Osteocyte (in vitro differentiated cells): ENCODE measurements around the gene TMEM244. TPM values are rescaled to one million over a fixed set of nuclear protein-coding genes. Genes with fewer than 3 reads are reported as not detected.
"Not testable (repeated sequence)": the region's sequence is repeated elsewhere in the genome, so short reads cannot be mapped to it uniquely, and the experiment has no call there.

Source experiments
- DNase-seq: peaks from one replicate; pipeline ENCODE4 v3.0.0; 2021; ENCODE audit warnings: mixed read lengths; ENCODE audit not compliant: unreplicated experiment; ENCODE audit errors: extremely low spot score
- H3K27ac Mint-ChIP-seq: one replicate; pipeline ENCODE4 v1.8.0; 2021; ENCODE audit warnings: mild to moderate bottlenecking, mixed read lengths; ENCODE audit not compliant: unreplicated experiment
- H3K27me3 Mint-ChIP-seq: one replicate; pipeline ENCODE4 v1.8.0; 2021; ENCODE audit warnings: mixed read lengths; ENCODE audit not compliant: unreplicated experiment
- H3K36me3 Mint-ChIP-seq: one replicate; pipeline ENCODE4 v1.8.0; 2021; ENCODE audit warnings: mixed read lengths; ENCODE audit not compliant: unreplicated experiment
- H3K4me1 Mint-ChIP-seq: one replicate; pipeline ENCODE4 v1.8.0; 2021; ENCODE audit warnings: mixed read lengths; ENCODE audit not compliant: unreplicated experiment
- H3K4me3 Mint-ChIP-seq: one replicate; pipeline ENCODE4 v1.8.0; 2021; ENCODE audit warnings: mild to moderate bottlenecking, moderate library complexity, mixed read lengths; ENCODE audit not compliant: unreplicated experiment
- H3K9me3 Mint-ChIP-seq: one replicate; pipeline ENCODE4 v1.8.0; 2021; ENCODE audit warnings: mixed read lengths; ENCODE audit not compliant: unreplicated experiment
- total RNA-seq: library from RNA; stranded (reverse); gene quantifications from 2 replicates; pipeline ENCODE4 v1.2.1, GENCODE V29; 2021
- TF ChIP-seq, protein P1 (sequence below): fragments of 200-600 bp; sonication (generic); IDR thresholded peaks from 2 replicates; pipeline ENCODE4 v1.5.0; 2021; ENCODE audit warnings: antibody characterized with exemption, mild to moderate bottlenecking, moderate library complexity

TMEM244 gene
- total RNA-seq, 1 donor from 2014 or later: not detected

DNA sequence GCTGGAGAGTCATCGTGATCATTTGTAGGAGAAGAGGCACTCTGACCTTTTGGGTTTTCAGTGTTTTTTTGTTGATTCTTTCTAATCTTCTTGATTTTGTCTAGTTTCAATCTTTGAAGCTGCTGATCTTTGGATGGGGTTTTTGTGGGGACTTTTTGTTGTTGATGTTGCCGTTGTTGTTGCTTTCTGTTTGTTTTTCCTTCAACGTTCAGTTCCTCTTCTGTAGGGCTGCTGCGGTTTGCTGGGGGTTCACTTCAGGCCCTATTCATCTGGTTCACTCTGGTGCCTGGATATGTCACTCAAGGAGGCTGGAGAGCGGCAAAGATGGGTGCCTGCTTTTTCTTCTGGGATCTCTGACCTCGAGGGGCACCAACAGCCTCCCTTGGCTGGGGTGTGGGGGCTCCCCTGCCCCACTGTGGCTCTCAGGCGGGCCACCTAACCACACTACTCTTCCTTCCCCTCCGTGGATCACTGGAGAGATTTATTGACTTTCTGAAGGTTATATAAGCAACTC lies 21.5 kb upstream of the TMEM244 start:
- no peak for DNase-seq
- H3K4me1 Mint-ChIP-seq: no peaks in the 10 kb centered on the region
- H3K27me3 Mint-ChIP-seq: peaks cover 2% of the 10 kb centered on the region
- no peak overlapping the region for H3K4me3 Mint-ChIP-seq
- H3K36me3 Mint-ChIP-seq: no peaks in the 10 kb centered on the region
- H3K9me3 Mint-ChIP-seq: peaks cover 9% of the 10 kb centered on the region
- TF ChIP-seq, protein P1, sequence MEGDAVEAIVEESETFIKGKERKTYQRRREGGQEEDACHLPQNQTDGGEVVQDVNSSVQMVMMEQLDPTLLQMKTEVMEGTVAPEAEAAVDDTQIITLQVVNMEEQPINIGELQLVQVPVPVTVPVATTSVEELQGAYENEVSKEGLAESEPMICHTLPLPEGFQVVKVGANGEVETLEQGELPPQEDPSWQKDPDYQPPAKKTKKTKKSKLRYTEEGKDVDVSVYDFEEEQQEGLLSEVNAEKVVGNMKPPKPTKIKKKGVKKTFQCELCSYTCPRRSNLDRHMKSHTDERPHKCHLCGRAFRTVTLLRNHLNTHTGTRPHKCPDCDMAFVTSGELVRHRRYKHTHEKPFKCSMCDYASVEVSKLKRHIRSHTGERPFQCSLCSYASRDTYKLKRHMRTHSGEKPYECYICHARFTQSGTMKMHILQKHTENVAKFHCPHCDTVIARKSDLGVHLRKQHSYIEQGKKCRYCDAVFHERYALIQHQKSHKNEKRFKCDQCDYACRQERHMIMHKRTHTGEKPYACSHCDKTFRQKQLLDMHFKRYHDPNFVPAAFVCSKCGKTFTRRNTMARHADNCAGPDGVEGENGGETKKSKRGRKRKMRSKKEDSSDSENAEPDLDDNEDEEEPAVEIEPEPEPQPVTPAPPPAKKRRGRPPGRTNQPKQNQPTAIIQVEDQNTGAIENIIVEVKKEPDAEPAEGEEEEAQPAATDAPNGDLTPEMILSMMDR: no peak
- H3K27ac Mint-ChIP-seq: no peak overlapping the region

DNA sequence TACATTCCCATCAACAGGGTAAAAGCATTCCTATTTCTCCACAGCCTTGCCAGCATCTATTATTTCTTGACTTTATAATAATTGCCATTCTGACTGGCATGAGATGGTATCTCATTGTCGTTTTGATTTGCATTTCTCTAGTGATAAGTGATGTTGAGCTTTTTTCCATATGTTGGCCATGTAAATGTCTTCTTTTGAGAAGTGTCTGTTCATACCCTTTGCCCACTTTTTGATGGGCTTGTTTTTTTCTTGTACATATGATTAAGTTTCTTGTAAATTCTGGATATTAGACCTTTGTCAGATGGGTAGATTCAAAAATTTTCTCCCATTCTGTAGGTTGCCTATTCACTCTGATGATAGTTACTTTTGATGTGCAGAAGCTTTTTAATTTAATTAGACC lies 16.8 kb upstream of the TMEM244 start:
- H3K27ac Mint-ChIP-seq, H3K36me3 Mint-ChIP-seq, DNase-seq, H3K27me3 Mint-ChIP-seq, H3K9me3 Mint-ChIP-seq, H3K4me3 Mint-ChIP-seq, H3K4me1 Mint-ChIP-seq: not testable (repeated sequence)

GRCh38 chr6:129875610-129876520 lies 14.8 kb upstream of the TMEM244 start:
- Mint-ChIP-seq H3K27ac (no peak overlapping the region), H3K4me1 (no peaks in the 10 kb centered on the region), H3K27me3 (peaks cover 2% of the 10 kb centered on the region), H3K4me3 (no peak overlapping the region), H3K9me3 (peaks cover 8% of the 10 kb centered on the region), H3K36me3 (no peaks in the 10 kb centered on the region)
- no peak for DNase-seq
- TF ChIP-seq, protein P1: no peak

- TF ChIP-seq, protein P1: no peak
- no peaks in the 10 kb centered on the region for H3K27me3 Mint-ChIP-seq
- DNase-seq: no peak
- H3K9me3 Mint-ChIP-seq: no peaks in the 10 kb centered on the region
- H3K4me1 Mint-ChIP-seq: no peaks in the 10 kb centered on the region
- no peaks in the 10 kb centered on the region for H3K36me3 Mint-ChIP-seq
- no peak overlapping the region for H3K4me3 Mint-ChIP-seq
- no peak overlapping the region for H3K27ac Mint-ChIP-seq
Observed at GRCh38 chr6:129874837-129875236, 13.7 kb upstream of the TMEM244 start.

GRCh38 chr6:129872586-129872985 lies 11.5 kb upstream of the TMEM244 start:
- H3K27me3 Mint-ChIP-seq: no peaks in the 10 kb centered on the region
- no peak overlapping the region for H3K4me3 Mint-ChIP-seq
- no peaks in the 10 kb centered on the region for H3K9me3 Mint-ChIP-seq
- H3K27ac Mint-ChIP-seq: no peak overlapping the region
- TF ChIP-seq, protein P1: no peak
- no peaks in the 10 kb centered on the region for H3K4me1 Mint-ChIP-seq
- no peak for DNase-seq
- H3K36me3 Mint-ChIP-seq: no peaks in the 10 kb centered on the region
